GM18498 (cell line): Measurements from ENCODE around the gene STX4.

Experiments
- ATAC-seq: cut with Tn5 transposase; IDR thresholded peaks from one replicate; pipeline ENCODE4 v1.9.1; 2021; ENCODE audit warnings: mild to moderate bottlenecking, moderate library complexity; ENCODE audit not compliant: unreplicated experiment

Gene STX4

DNA sequence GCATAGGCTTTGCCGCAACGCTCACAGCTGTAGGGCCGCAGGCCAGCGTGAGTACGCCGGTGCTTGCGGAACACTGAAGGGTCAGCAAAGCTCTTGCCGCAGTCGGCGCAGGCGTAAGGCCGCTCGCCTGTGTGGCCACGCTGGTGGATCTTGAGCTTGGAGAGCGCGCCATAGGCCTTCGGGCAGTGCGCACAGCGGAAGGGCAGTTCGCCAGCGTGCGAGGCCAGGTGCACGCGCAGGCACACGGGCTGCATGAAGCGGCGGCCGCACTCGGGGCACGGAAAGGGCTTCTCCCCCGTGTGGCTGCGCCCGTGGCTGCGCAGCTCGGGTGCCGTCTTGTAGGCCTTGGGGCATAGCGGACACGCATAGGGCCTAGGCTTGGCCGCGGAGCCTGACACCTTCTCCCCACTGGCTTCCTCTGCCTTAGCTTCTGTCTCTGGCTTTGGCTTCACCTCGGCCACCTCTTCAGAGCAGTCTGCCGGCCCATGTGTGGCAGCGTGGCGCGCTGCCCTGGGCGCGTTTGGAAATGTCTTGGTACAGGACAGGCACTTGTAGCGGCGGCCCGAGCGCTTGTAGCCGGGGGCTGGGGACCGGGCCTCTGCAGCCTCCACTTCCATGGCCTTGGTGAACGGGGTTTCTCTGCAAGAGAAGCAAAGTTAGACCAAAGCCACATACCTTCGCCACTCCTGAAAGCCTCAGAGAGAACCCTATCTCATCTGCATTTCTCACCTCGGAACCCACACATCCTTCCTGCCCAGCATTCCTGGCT, 30.7 kb downstream of the STX4 start:
- no peak for ATAC-seq

DNA sequence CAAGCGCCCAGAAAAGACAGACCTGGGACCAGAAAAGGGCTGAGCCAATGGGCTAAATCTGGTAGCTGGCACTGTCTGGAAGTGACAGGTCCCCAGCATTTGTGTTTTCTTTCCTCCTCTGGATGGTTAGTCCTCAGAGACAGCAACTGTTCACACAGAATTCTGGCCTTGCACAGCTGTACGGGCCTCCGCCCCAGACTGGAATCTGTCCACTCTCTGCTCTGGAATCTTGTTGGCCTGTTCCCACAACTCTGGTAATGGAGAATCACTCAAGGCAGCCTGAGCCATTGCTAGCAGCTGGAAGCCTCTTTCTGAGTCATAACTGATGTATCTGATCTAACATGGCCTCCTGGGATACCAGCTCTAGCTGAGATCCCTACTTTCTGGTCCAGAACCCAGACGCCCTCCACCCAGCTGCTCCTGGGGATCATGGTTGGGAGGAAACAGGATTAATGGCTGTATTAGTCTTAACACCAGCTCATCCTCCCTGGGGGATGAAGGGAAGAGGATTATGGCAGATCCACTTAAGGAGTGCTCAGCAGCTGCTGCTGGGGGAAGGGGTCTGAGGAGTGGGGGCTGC, 31.6 kb downstream of the STX4 start:
- no peak for ATAC-seq

DNA sequence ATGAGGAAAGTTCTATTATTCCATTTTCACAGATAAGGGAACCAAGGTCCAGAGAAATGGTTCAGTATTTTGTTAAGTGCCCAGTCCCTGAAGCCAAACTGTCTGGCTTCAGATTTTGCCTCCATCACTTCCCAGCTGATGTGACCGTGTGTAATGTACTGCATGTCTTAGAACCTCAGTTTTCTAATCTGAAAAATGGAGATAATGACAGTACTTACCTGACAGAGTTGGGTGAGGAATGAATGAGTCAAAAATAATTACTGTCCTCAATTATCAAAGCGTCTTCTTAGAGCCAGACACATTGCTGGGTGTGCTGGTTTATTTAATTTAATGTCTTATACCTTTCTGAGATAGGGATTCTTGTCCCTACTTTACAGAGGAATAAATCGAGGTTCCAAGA, 34.0 kb downstream of the STX4 start:
- ATAC-seq, result no peak

DNA sequence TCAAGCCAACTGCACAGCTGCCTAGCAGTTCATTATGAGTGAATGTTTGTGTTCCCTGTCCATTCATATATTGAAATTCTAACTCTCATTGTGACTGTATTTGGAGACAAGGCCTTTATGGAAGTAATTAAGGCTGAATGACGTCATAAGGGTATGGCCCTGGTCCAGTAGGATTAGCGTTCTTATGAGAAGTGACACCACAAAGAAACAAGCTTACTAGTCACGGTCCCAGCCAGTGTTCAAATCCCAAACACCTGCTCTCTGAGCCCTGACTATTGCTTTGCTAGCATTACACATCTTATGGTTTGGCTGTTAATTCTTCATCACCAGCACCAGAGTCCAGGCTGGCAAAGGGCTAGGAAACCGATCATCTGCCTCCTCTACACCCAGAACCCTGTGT, 38.5 kb downstream of the STX4 start:
- no peak for ATAC-seq

DNA sequence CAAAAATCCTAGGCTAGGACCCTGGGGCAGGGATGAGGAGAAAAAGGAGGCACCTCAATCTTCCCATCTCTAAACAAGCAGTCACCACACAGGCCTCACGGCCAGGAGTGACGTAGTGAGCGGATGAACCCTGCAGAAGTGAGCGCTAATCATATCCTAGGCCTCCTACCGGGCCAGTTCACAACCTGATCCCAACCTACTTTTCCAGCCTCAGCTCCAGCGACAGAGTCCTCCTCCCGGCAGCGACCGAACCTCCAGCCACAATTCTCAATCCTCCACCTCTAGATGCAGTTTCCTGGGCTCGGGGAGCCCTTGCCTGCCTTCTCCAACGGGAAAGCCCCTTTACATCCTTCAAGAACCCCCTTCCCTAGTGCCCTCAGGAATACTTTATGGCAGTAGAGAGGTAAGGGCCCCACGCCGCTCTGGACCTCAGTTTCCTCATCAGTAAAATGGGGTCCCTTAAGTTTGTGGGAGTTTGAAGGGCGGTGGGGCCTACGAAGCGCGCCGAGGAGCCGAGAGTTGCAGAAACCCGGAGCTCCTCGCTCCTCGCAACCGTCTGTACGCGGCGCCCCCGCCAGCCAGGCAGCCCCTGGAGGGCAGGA, 39.3 kb downstream of the STX4 start:
- peak; percentile 4 for ATAC-seq

DNA sequence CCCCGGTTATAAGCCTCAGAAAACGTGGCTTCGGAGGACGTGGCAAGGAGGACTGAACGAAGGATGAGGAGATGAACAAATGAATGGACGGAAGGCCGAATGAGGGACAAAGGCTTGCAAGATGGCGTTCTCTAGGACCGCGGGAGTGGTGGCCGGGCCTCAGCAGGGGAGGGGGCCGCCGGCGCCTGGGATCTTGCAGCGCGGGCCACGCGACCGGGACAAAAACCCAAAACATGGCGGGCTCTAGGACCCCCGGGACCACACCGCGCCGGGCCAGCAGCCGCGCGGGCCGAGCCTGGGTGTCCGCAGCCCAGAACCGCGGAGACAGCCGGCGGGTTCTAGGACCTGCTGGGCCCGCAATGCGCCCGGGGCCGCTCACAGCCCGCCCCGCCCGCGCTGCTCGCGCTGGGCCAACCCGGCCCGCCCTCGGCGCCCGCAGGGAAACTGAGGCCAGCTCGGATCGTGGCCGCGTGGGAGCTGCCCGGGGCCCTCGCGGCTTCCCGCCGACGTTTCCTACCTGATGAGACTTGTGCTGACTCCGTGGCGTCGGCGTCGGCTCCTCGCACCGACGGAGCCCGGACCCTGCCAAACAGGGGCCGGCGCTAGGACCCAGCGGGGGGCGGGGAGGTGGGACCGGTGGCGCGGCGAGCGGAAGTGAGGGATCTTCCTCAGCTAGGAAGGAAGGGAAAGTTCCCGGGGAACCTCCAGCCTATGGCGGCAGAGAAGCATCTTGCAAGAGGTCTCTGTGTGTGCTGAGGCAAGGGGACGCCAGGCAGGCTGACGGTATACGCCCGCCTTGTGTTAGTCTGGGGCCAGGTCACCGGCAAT, 40.0 kb downstream of the STX4 start:
- ATAC-seq, result peak; percentile 55

DNA sequence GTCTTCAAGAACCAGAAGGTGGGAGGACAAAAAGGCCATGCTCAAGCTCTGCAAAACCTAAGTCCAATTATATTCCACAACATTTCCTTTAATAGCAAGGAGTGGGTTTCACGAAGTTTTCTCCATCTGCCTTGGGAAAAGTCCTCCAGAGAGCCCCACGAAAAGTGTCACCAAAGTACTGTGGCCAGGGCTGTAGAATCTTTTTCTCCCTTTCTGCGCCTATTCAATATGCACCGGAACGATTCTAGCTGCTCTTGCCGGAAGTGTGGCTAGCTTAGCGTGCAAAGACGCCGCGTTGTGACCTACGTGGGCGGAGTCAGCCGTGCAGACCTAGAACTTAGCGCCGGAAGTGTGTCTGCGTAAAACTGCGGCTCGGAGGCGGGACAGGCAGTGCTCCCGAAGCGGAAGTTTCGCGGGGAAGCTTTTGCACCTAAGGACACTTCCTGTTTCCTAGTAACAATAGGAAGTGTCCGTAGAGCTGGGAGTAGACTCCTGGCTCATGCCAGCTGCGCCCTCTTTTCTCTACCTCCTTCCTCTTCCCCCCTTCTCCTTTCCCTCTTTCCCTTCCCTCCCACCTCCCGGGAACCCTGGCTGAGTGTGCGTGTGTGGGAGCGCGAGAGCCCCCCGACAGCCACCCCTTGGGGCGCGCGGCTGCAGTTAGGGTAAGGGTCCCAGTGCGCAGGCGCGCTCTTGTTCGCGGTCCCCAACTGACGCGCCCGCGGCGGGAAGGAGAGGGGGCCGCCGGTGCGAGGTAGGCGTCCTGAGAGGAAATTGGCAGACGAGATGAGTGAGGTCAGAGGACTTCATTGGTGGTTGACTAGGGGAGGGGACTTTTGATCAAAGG, 40.8 kb downstream of the STX4 start, which contains the start of the genes ZNF646 and ZNF668:
Gene ZNF646 (plus strand): TSS at position 453 of the 844 bp plus-strand sequence. CDS start 1,903 bp downstream, outside the sequence.
Gene ZNF668 (minus strand): TSS at position 271 of the 844 bp plus-strand sequence. CDS start 9,781 bp downstream, outside the sequence.
- peak; percentile 68 for ATAC-seq

DNA sequence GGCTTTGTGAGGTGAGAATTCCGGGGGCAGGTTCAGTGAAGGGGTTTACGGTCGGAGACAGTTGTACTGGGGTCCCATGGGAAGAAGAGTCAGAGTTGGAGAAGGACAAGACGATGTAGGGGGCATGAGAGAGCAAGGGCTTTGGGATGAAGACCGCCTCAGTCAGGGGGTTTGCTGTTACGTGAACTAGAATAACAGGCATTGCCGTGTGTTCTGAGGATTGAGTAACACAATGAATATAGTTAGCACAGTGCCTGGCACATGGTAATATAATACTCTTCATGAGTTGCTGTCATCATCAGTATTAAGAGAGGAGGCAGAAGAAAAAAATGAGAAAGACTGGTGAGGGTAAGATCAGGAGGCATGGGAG, 41.4 kb downstream of the STX4 start:
- ATAC-seq, result no peak

DNA sequence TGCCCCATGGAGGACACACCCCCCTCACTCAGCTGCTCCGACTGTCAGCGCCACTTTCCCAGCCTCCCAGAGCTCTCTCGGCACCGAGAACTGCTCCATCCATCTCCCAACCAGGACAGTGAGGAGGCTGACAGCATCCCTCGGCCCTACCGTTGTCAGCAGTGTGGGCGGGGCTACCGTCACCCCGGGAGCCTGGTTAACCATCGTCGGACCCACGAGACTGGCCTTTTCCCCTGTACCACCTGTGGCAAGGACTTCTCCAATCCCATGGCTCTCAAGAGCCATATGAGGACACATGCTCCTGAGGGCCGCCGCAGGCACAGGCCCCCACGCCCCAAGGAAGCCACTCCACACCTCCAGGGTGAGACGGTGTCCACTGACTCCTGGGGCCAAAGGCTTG, 43.0 kb downstream of the STX4 start:
- ATAC-seq, result no peak

DNA sequence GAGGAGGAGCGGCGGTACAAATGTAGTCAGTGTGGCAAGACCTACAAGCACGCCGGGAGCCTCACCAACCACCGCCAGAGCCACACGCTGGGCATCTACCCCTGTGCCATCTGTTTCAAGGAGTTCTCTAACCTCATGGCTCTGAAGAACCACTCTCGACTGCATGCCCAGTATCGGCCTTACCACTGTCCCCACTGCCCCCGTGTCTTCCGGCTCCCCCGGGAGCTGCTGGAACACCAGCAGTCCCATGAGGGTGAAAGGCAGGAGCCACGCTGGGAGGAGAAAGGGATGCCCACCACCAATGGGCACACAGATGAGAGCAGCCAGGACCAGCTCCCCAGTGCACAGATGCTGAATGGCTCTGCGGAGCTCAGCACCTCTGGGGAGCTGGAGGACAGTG, 43.7 kb downstream of the STX4 start:
- no peak for ATAC-seq

DNA sequence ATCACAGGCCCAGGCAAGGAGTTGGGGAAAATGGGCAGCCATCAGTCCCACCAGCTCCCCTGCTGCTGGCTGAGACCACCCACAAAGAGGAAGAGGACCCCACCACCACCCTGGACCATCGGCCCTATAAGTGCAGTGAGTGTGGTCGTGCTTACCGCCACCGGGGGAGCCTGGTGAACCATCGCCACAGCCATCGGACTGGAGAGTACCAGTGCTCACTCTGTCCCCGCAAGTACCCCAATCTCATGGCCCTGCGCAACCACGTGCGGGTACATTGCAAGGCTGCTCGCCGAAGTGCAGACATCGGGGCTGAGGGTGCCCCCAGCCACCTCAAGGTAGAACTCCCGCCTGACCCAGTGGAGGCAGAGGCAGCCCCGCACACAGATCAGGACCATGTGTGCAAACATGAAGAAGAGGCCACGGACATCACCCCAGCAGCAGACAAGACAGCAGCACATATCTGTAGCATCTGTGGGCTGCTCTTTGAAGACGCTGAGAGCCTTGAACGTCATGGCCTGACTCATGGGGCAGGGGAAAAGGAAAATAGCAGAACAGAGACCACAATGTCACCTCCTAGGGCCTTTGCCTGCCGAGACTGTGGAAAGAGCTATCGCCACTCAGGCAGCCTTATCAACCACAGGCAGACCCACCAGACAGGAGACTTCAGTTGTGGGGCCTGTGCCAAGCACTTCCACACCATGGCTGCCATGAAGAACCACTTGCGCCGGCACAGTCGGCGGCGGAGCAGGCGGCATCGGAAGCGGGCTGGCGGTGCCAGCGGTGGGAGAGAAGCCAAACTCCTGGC, 44.4 kb downstream of the STX4 start:
- no peak for ATAC-seq

DNA sequence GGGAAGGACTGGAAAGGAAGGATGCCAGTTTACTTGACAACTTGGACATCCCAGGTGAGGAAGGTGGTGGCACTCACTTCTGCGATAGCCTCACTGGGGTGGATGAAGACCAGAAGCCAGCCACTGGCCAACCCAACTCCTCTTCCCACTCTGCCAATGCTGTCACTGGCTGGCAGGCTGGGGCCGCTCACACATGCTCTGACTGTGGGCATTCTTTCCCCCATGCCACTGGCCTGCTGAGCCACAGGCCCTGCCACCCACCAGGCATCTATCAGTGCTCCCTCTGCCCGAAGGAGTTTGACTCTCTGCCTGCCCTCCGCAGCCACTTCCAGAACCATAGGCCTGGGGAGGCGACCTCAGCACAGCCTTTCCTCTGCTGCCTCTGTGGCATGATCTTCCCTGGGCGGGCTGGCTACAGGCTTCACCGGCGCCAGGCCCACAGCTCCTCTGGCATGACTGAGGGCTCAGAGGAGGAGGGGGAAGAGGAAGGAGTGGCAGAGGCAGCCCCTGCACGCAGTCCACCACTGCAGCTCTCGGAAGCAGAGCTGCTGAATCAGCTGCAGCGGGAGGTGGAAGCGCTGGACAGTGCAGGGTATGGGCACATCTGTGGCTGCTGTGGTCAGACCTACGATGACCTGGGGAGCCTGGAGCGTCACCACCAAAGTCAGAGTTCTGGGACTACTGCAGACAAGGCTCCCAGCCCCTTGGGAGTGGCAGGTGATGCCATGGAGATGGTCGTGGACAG, 45.4 kb downstream of the STX4 start:
- ATAC-seq, result no peak

DNA sequence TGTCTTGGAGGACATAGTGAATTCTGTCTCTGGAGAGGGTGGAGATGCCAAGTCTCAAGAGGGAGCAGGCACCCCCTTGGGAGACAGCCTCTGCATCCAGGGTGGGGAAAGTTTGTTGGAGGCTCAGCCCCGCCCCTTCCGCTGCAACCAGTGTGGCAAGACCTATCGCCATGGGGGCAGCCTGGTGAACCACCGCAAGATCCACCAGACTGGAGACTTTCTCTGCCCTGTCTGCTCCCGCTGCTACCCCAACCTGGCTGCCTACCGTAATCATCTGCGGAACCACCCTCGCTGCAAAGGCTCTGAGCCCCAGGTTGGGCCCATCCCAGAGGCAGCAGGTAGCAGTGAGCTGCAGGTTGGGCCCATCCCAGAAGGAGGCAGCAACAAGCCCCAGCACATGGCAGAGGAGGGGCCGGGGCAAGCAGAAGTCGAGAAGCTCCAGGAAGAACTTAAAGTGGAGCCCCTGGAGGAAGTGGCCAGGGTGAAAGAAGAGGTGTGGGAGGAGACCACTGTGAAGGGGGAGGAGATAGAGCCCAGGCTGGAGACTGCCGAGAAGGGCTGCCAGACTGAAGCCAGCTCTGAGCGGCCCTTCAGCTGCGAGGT, 46.1 kb downstream of the STX4 start:
- no peak for ATAC-seq

DNA sequence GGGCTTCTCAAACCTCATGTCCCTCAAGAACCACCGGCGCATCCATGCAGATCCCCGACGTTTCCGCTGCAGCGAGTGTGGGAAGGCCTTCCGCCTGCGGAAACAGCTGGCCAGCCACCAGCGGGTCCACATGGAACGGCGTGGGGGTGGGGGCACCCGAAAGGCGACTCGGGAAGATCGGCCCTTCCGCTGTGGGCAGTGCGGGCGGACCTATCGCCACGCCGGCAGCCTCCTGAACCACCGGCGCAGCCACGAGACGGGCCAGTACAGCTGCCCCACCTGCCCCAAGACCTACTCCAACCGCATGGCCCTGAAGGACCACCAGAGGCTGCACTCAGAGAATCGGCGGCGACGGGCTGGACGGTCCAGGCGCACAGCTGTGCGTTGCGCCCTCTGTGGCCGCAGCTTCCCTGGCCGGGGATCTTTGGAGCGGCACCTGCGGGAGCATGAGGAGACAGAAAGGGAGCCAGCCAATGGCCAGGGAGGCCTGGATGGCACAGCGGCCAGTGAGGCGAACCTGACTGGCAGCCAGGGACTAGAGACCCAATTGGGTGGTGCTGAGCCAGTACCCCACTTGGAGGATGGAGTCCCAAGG, 46.8 kb downstream of the STX4 start:
- ATAC-seq, result no peak

DNA sequence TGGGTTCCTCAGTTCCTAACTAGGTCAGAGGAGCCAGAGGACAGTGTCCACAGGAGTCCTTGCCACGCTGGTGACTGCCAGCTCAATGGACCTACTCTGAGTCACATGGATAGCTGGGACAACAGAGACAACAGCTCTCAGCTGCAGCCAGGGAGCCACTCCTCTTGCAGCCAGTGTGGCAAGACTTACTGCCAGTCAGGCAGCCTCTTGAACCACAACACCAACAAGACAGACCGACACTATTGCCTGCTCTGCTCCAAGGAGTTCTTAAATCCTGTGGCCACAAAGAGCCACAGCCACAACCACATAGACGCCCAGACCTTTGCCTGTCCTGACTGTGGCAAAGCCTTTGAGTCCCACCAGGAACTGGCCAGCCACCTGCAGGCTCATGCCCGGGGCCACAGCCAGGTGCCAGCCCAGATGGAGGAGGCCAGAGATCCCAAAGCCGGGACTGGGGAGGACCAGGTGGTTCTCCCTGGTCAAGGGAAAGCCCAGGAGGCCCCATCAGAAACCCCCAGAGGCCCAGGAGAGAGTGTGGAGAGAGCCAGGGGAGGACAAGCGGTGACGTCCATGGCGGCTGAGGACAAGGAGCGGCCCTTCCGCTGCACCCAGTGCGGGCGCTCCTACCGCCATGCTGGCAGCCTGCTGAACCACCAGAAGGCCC, 47.5 kb downstream of the STX4 start:
- ATAC-seq, result no peak

DNA sequence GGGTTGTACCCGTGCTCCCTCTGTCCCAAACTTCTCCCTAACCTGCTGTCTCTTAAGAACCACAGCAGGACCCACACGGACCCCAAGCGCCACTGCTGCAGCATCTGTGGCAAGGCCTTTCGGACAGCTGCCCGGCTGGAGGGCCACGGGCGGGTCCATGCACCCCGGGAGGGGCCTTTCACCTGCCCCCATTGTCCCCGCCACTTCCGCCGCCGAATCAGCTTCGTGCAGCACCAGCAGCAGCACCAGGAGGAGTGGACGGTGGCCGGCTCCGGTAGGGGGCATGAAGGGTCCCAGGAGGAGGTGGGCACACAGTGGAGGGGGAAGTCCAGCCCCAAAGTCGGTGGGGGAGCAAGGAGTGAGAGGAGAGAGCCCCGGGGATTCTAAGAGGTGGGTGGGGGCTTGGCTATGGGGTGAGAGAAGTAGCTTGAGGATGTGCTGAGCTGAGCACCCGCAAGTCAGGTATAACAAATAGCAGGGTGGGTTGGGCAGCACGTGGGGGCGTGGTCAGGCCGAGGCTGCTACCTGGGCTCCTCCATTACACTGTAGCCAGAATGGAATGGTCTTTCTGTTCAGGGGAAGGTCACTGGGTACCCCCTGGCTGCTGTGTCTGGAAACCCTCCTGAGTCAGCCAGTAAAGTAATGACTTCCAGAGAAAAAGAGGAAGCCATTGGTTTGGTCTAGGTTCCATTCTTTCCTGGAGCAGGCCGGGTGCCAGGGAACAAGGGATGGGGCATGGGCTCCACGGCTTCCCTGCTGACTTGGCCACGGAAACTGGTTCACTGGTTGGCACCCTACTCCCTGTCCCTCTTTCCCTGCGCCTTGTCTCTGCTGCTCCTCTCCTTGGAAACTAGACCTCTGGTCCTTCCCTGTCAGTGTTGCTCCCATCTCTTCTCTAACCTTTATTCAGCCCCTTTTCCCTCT, 48.3 kb downstream of the STX4 start:
- no peak for ATAC-seq
